Measurements from ENCODE around the gene ECI2. TPM values are rescaled to one million over a fixed set of nuclear protein-coding genes. Genes with fewer than 3 reads are reported as not detected.
"Not testable (repeated sequence)": the region's sequence is repeated elsewhere in the genome, so short reads cannot be mapped to it uniquely, and the experiment has no call there.

ECI2 gene
- total and polyA plus RNA-seq, 2 donors = 50.3 to 62.7 TPM

DNA sequence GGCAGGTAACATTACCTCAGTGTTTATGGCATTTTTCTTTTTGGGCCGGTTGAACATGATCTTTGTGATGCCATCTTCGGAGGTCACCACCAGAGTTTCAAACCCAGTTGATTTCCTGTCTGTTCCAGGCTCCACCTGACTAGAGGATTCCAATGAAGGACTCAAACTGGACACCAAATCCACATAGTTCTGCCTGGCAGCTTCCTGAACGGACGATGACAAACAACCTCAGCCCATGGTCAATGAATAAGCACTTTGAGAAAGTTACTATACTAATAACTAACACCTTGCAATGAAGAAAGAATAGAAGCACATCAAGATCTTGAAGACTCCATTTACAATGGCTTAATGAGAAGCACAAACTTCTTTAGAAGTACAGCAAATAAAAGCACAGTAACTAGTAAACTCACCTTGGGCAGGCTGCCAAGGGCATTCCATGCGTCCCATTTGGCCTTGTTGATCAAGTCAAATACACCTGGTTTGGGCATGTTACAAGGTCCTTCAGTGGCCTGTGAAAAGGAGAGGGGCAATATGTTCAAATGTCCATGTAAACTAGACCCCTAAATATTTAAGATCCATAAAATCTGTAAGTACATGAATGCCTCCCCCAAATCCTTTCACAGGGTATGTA is 4.9 kb downstream of the ECI2 start:
- H3K27ac ChIP-seq (ENCODE audit: low read depth) = no peak overlapping the region

DNA sequence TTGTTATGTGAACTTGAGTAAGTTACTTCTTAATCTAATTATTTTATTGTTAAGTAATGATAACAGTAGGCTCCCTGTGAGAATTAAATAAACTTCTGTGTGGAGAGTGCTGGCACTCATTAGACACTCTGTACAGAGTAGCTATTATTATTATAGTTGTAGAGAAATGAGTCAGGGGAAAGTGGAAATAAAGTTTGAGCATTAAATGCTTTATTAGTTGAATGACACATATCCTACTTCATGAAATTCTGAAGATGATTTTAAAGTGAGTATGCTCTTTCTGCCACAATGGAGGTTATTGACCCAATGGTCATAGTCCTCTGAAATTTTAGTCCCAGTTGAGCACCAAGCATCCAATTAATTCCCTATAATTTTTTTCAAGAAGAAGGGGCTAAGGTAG is 5.9 kb downstream of the ECI2 start:
- no peak overlapping the region for H3K4me3 ChIP-seq (ENCODE audit: low read depth, low read length)
- H3K36me3 ChIP-seq (ENCODE audit: insufficient read depth) = peaks cover 7% of the 10 kb centered on the region

More for the DNA sequence above, 4.9 kb downstream of the ECI2 start:
- Histone ChIP-seq H3K4me1 (ENCODE audit: insufficient read depth) (no peaks in the 10 kb centered on the region), H3K4me3 (ENCODE audit: low read depth, low read length) (no peak overlapping the region), H3K36me3 (ENCODE audit: insufficient read depth) (peaks cover 7% of the 10 kb centered on the region)
- no peak for DNase-seq (ENCODE audit: extremely low spot score)
- WGBS = 88% methylated on average over 5 of the region's 5 CpGs

DNA sequence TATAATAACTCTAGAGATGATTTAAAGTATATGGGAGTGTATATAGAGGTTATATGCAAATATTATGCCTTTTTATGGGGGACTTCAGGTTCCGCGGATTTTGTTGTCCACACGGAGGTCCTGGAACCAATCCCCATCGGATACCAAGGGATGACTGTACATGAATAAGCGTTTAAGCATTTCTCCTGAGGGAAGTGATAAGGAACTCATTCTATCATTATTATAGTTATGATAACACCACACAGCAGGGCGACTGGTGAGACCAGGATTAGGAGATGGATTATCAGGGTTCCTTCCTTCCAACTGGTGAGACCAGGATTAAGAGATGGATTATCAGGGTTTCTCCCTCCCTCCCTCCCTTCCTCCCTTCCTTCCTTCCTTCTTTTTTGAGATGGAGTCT is 6.6 kb downstream of the ECI2 start:
- H3K4me1 ChIP-seq (ENCODE audit: insufficient read depth) = no peaks in the 10 kb centered on the region
- no peak overlapping the region for H3K4me3 ChIP-seq (ENCODE audit: low read depth, low read length)
- DNase-seq (ENCODE audit: extremely low spot score) = no peak
- H3K36me3 ChIP-seq (ENCODE audit: insufficient read depth) = peaks cover 8% of the 10 kb centered on the region
- no peak overlapping the region for H3K27ac ChIP-seq (ENCODE audit: low read depth)
- 82% methylated on average over 6 of the region's 6 CpGs for WGBS

More for the DNA sequence above, 5.9 kb downstream of the ECI2 start:
- DNase-seq (ENCODE audit: extremely low spot score) = no peak
- Histone ChIP-seq H3K27ac (ENCODE audit: low read depth) (no peak overlapping the region), H3K4me1 (ENCODE audit: insufficient read depth) (no peaks in the 10 kb centered on the region)

DNA sequence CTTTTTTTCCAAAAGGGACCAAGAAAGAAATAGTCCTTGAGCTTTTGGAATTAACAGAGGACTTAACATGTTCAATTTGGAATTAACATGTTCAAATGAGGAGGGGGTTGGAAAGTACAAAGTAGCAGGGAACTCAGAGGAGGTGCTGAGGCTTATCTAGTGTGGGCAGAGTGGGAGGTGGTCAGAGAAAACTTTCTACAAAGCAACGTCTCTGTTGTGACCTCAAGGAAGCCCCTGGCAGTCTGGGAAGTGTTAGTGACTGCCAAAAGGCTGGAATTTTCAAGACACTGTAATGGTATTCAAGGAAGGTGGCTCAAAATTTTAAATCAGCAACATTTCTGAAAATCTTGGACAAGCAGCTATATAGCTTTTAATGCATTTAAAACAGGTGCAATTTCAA is 7.3 kb downstream of the ECI2 start:
- Histone ChIP-seq H3K27ac (ENCODE audit: low read depth) (no peak overlapping the region), H3K36me3 (ENCODE audit: insufficient read depth) (peaks cover 11% of the 10 kb centered on the region), H3K4me1 (ENCODE audit: insufficient read depth) (no peaks in the 10 kb centered on the region), H3K4me3 (ENCODE audit: low read depth, low read length) (no peak overlapping the region)
- 30% methylated on average over 1 of the region's 1 CpG for WGBS
- no peak for DNase-seq (ENCODE audit: extremely low spot score)

DNA sequence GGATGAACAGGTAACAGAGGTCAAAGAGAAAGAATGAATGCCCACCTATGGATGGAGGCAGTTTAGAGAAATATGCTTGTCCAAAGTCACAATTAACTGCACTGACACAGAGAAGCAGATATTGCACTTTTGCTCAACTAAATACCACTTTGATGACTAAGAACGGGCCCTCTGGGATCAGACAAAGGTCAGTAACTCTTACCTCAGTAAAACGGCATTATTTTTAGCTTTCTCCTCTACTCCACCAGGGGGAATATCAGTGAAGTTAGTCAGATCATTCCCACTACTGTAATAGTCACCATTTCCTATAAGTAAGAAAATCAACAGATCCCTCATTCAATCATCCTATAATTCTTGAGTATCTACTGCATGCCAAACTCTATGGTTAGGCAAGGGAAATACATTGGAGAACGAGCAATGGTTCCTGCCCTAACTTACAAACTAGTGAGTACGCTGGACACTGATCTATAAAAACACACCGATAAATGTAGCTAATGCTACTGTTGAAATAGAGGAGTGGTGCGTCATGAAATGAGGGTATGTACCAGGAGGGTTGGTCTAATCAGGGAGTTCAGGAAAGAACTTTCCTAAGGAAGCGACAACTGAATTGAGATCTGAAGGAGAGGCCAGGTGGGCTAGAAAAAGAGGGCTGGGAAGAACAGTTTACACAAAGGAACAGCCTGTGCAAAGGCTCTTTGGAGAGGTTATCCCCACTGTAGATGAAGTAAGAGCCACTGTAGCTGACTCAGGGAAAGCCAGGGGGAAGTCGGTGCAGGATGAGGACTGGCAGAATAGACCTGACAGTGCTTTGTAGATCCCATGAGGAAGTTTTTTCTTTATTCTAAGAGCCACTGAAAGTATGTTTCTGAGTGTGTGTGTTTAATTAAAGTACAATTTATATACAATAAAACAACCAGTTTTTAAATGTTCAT is 9.2 kb downstream of the ECI2 start:
- no peak overlapping the region for H3K27ac ChIP-seq (ENCODE audit: low read depth)
- no peak overlapping the region for H3K4me3 ChIP-seq (ENCODE audit: low read depth, low read length)
- no peaks in the 10 kb centered on the region for H3K4me1 ChIP-seq (ENCODE audit: insufficient read depth)
- 73% methylated on average over 8 of the region's 8 CpGs for WGBS
- peaks cover 11% of the 10 kb centered on the region for H3K36me3 ChIP-seq (ENCODE audit: insufficient read depth)
- DNase-seq (ENCODE audit: extremely low spot score) = no peak

DNA sequence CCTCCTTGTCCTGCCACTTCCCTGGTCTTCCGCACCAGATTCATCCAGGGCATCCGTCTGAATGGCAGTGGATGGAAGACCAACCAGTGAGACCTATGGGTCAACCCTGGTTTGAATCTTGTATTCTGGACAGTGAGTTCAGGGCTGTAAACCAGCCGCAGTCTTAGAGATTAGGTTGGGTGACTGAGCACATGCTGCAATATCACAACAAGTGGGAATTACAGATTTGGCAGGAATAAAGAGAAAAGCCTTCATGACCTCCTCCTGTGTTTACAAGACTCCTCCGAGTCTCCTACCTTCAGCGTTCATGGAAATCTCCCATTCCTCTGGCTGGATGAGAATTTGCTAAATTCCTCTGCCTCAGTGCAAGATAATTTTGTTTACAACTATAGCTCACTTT is 9.9 kb downstream of the ECI2 start:
- Histone ChIP-seq H3K36me3 (ENCODE audit: insufficient read depth) (peaks cover 12% of the 10 kb centered on the region), H3K27ac (ENCODE audit: low read depth) (no peak overlapping the region), H3K4me3 (ENCODE audit: low read depth, low read length) (no peak overlapping the region), H3K4me1 (ENCODE audit: insufficient read depth) (no peaks in the 10 kb centered on the region)
- WGBS = 65% methylated on average over 5 of the region's 5 CpGs
- no peak for DNase-seq (ENCODE audit: extremely low spot score)

DNA sequence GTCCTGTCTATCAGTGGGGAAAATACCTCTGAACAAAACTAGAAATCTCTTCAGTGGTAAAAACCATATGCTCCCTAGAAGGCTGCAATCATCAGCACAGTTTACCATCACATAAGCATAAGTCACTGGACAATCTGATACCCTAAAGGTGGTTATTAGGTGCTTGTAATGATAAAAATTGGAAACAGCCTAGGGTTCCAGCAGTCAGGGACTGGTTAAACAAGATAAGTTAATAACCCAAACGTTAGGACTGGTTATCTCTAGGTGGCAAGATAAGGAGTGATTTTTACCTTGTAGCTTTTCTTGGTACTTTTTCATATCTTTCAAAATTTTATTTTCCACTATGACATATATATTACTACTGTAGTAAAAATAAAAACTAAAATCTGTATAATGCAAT is 11.0 kb downstream of the ECI2 start:
- Histone ChIP-seq H3K27ac (ENCODE audit: low read depth) (no peak overlapping the region), H3K36me3 (ENCODE audit: insufficient read depth) (peaks cover 7% of the 10 kb centered on the region)
- WGBS = 36% methylated on average over 1 of the region's 1 CpG

DNA sequence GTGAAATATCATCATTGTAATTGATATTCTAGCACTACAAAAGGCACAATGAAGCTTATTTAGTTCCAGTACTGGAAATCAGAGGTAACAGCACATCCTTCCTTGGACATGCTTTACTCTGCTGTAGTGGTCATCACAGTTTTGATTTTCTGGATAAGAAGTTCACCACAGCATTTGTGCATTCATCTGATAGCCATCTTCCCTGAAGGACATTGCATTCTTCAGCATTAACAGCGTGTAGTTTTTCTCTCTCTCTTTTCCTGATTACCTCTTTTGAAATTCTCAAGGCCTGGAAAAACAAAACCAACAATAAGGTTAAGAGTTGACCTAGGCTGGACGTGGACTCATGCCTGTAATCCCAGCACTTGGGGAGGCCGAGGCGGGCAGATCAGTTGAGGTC is 19.6 kb downstream of the ECI2 start:
- Histone ChIP-seq H3K27ac (ENCODE audit: low read depth) (no peak overlapping the region), H3K36me3 (ENCODE audit: insufficient read depth) (peaks cover 10% of the 10 kb centered on the region), H3K4me1 (ENCODE audit: insufficient read depth) (no peaks in the 10 kb centered on the region), H3K4me3 (ENCODE audit: low read depth, low read length) (no peak overlapping the region)
- no peak for DNase-seq (ENCODE audit: extremely low spot score)
- 93% methylated on average over 4 of the region's 4 CpGs for WGBS

More for the DNA sequence above, 11.0 kb downstream of the ECI2 start:
- Histone ChIP-seq H3K4me3 (ENCODE audit: low read depth, low read length) (no peak overlapping the region), H3K4me1 (ENCODE audit: insufficient read depth) (no peaks in the 10 kb centered on the region)
- DNase-seq (ENCODE audit: extremely low spot score) = no peak

DNA sequence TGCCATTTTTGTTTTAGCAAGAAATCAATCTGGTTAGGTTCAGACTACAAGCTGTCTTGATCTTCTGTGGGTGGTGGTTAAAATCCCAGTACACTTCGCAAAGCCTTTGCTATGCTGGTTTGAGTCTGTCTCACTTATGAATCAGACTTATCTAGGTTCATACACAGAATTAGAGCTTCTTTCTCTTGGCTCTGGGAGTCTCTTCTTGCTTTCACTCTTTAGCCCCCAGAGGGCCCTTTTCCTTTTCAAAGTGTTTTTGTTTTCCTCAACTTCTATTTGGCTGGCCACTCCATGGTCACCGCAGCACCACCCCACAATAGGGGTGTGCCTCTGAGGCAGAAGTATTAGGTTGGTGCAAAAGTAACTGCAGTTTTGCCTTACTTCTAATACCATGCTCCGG is 21.3 kb downstream of the ECI2 start:
- peaks cover 8% of the 10 kb centered on the region for H3K36me3 ChIP-seq (ENCODE audit: insufficient read depth)
- 90% methylated on average over 3 of the region's 3 CpGs for WGBS

DNA sequence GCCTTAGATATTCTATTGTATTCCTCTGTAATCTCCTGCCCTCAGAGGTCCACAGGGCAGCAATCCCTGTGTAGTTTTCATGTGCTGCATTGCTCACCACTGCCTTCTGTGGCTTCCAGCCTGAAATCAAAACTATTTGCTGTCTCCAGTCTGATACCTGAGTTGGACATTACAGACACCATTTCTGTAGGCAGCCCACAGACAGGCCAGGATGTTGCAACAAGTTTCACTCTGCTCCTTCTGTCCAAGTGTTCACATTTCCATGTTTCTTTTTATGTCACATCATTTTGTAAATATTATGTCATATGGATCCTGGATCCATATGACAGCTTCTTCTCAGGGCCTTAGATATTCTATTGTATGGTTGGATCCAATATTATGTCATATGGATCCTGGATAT is 21.7 kb downstream of the ECI2 start:
- H3K36me3 ChIP-seq (ENCODE audit: insufficient read depth) = peaks cover 8% of the 10 kb centered on the region
- H3K4me3 ChIP-seq (ENCODE audit: low read depth, low read length) = no peak overlapping the region
- no peak for DNase-seq (ENCODE audit: extremely low spot score)
- H3K4me1 ChIP-seq (ENCODE audit: insufficient read depth) = no peaks in the 10 kb centered on the region
- no peak overlapping the region for H3K27ac ChIP-seq (ENCODE audit: low read depth)

More for the DNA sequence above, 21.3 kb downstream of the ECI2 start:
- H3K27ac ChIP-seq (ENCODE audit: low read depth) = no peak overlapping the region
- DNase-seq (ENCODE audit: extremely low spot score) = no peak
- H3K4me1 ChIP-seq (ENCODE audit: insufficient read depth) = no peaks in the 10 kb centered on the region
- no peak overlapping the region for H3K4me3 ChIP-seq (ENCODE audit: low read depth, low read length)

DNA sequence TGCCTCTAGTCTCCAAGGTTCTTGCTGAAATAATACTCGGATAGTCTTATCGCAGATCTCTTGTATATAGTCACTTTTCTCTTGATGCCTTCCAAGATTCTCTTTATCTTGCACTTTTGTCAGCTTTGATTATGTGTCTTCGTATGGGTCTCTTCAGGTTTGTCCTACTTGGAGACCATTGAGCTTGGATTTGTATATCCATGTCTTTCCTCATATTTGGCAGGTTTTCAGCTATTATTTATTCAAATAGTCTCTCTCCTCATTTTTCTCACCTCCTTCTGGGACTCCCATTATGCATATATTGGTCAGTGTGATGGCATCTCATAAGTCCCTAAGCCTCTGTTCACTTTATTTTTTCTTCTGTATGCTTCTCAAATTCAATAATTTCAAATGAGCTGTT is 23.0 kb downstream of the ECI2 start:
- peaks cover 8% of the 10 kb centered on the region for H3K36me3 ChIP-seq (ENCODE audit: insufficient read depth)
- no peaks in the 10 kb centered on the region for H3K4me1 ChIP-seq (ENCODE audit: insufficient read depth)
- no peak overlapping the region for H3K4me3 ChIP-seq (ENCODE audit: low read depth, low read length)
- DNase-seq (ENCODE audit: extremely low spot score) = no peak
- WGBS = 93% methylated on average over 3 of the region's 3 CpGs
- no peak overlapping the region for H3K27ac ChIP-seq (ENCODE audit: low read depth)

DNA sequence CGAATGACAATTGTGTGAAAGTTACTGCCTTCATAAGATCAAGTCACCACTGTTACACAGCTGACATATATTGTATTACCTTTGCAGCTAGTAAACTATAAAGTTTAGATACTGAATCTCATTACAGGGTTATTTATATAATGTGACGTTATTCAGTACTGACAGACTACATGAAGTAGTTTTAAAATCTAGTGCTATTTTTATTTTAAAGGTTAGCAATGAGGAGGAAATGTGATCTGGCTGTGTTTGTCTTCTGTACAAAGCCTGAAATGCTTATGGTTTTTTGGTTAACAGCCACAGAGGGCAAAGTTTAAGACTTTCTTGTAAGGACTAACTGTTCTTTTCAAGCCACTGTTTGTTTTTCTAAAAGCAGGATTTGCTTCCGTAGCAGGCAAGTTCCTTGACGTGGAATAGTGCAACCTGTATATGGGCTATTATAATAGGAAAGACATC is 26.0 kb downstream of the ECI2 start:
- H3K27ac ChIP-seq (ENCODE audit: low read depth); DNase-seq (ENCODE audit: extremely low spot score); H3K36me3 ChIP-seq (ENCODE audit: insufficient read depth); H3K4me3 ChIP-seq (ENCODE audit: low read depth, low read length); H3K4me1 ChIP-seq (ENCODE audit: insufficient read depth): not testable (repeated sequence)
- WGBS = 27% methylated on average over 4 of the region's 4 CpGs

DNA sequence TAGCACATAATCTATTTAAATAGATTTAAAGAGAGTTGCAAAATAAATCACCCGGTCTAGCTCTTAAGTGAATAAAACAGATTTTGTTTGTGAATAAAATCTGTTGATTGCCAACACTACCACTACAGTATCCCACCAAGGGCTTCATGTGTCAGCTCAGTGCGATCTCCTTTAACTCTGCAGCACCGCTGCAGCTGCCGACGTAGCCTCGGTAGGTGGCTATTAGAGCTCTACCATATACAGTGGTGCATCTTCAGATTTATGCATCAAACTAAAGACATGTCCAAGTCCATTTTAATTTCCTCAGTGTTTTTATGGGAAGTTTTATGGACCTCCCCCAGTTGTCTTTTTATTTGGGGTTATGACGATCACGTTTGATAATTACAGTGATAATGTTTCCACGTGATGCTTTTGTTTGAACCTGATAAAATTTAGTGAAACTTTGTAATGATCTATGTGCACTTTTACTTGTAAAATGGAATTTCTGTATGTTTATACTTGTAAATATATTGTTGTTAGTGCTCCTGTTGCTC is 26.7 kb downstream of the ECI2 start:
- WGBS = 71% methylated on average over 9 of the region's 9 CpGs
- no peak for DNase-seq (ENCODE audit: extremely low spot score)
- H3K27ac ChIP-seq (ENCODE audit: low read depth) = no peak overlapping the region
- no peaks in the 10 kb centered on the region for H3K4me1 ChIP-seq (ENCODE audit: insufficient read depth)
- H3K4me3 ChIP-seq (ENCODE audit: low read depth, low read length) = no peak overlapping the region
- no peaks in the 10 kb centered on the region for H3K36me3 ChIP-seq (ENCODE audit: insufficient read depth)

DNA sequence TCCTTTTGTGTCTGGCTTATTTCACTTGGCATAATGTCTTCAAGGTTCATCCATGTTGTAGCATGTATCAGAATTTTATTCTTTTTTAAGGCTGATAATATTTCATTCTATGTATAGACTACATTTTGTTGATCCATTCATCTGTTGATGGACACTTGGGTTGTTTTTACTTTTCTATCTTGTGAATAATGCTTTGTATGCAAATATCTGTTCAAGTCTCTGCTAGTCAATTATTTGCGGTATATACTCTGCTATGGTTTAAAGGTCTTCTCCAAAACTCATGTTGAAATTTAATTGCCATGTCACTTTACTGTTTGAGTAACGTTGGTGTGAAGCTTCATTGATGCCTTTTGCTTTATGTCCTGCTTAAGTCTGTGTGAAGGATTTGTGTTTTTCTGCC is 27.5 kb downstream of the ECI2 start:
- WGBS = 83% methylated on average over 2 of the region's 2 CpGs
- no peaks in the 10 kb centered on the region for H3K4me1 ChIP-seq (ENCODE audit: insufficient read depth)
- no peak overlapping the region for H3K4me3 ChIP-seq (ENCODE audit: low read depth, low read length)
- no peaks in the 10 kb centered on the region for H3K36me3 ChIP-seq (ENCODE audit: insufficient read depth)
- DNase-seq (ENCODE audit: extremely low spot score) = no peak
- no peak overlapping the region for H3K27ac ChIP-seq (ENCODE audit: low read depth)
